GM23248 (cell line): ENCODE results near the gene ARL6IP5. TPM values are rescaled to one million over a fixed set of nuclear protein-coding genes. Genes with fewer than 3 reads are reported as not detected.

ENCODE experiments used
- DNase-seq: peaks from one replicate; pipeline ENCODE4 v3.0.0-alpha.2; 2015
- H2AFZ ChIP-seq: fragments of 200-600 bp; sonication (generic); 2 replicates; pipeline ENCODE4 v1.6.1; 2016; ENCODE audit warnings: antibody characterized with exemption
- H3F3A ChIP-seq: fragments of 200-600 bp; sonication (generic); 2 replicates; pipeline ENCODE4 v1.6.1; 2016; ENCODE audit warnings: mild to moderate bottlenecking, antibody characterized with exemption, mixed run types; ENCODE audit not compliant: insufficient read depth
- H3K27ac ChIP-seq: fragments of 200-600 bp; sonication (generic); 2 replicates; pipeline ENCODE4 v1.5.1; 2016; ENCODE audit warnings: mild to moderate bottlenecking
- H3K27me3 ChIP-seq: fragments of 200-600 bp; sonication (generic); replicated peaks from 2 replicates; pipeline ENCODE4 v1.6.1; 2016; ENCODE audit warnings: mild to moderate bottlenecking; ENCODE audit not compliant: insufficient read depth
- H3K36me3 ChIP-seq: fragments of 200-600 bp; sonication (generic); 2 replicates; pipeline ENCODE4 v1.6.1; 2016; ENCODE audit warnings: low read depth, mild to moderate bottlenecking
- H3K4me1 ChIP-seq: fragments of 200-600 bp; sonication (generic); 2 replicates; pipeline ENCODE4 v1.6.1; 2016; ENCODE audit warnings: mild to moderate bottlenecking; ENCODE audit not compliant: insufficient read depth
- H3K4me2 ChIP-seq: fragments of 200-600 bp; sonication (generic); one replicate; pipeline ENCODE4 v1.6.1; 2016; ENCODE audit warnings: mild to moderate bottlenecking; ENCODE audit not compliant: unreplicated experiment
- H3K4me3 ChIP-seq: fragments of 200-600 bp; sonication (generic); 2 replicates; pipeline ENCODE4 v1.5.1; 2016; ENCODE audit warnings: mild to moderate bottlenecking
- H3K79me2 ChIP-seq: fragments of 200-600 bp; sonication (generic); 2 replicates; pipeline ENCODE4 v1.6.1; 2016; ENCODE audit warnings: mild to moderate bottlenecking; ENCODE audit not compliant: insufficient read depth
- H3K9ac ChIP-seq: fragments of 200-600 bp; sonication (generic); 2 replicates; pipeline ENCODE4 v1.6.1; 2016; ENCODE audit warnings: mild to moderate bottlenecking
- H3K9me2 ChIP-seq: fragments of 200-600 bp; sonication (generic); 2 replicates; pipeline ENCODE4 v1.6.1; 2016; ENCODE audit warnings: mixed run types, mild to moderate bottlenecking, moderate library complexity; ENCODE audit not compliant: insufficient read depth
- H3K9me3 ChIP-seq: fragments of 200-600 bp; sonication (generic); one replicate; pipeline ENCODE4 v1.6.1; 2017; ENCODE audit warnings: low read depth
- H4K20me1 ChIP-seq: fragments of 200-600 bp; sonication (generic); 2 replicates; pipeline ENCODE4 v1.6.0; 2016; ENCODE audit not compliant: insufficient read depth
- EZH2 ChIP-seq: fragments of 200-600 bp; sonication (generic); IDR thresholded peaks from 2 replicates; pipeline ENCODE4 v1.6.1; 2018; ENCODE audit warnings: antibody characterized with exemption, mild to moderate bottlenecking; ENCODE audit not compliant: insufficient read depth, poor library complexity, severe bottlenecking
- EZH2phosphoT487 ChIP-seq: fragments of 200-600 bp; sonication (generic); IDR thresholded peaks from 2 replicates; pipeline ENCODE4 v1.6.1; 2018; ENCODE audit warnings: antibody characterized with exemption, moderate library complexity, mild to moderate bottlenecking, low read depth; ENCODE audit not compliant: insufficient read depth
- WGBS, 2 experiments: methylation state at CpG; one replicate each; pipeline ENCODE4 v1.1.6; 2015 to 2017; ENCODE audit warnings: low lambda C conversion rate in 2 of 2, low coverage in 1 of 2; ENCODE audit errors: missing lambda C conversion rate in 2 of 2; 5-methylcytosine and 5-hydroxymethylcytosine counted together
- in situ Hi-C: fragments of 300-500 bp; cut with MboI; formaldehyde crosslinking; loops from 2 replicates; pipeline ENCODE4 v1.15.0; 2020
- polyA plus RNA-seq: library from polyadenylated mRNA; unstranded; fragments of >200 nt; fragmentation: Nextera tagmentation; extraction: Ambion mirVana; gene quantifications from 2 replicates; pipeline ENCODE4 v1.2.1, GENCODE V29; 2016
- total RNA-seq: library from RNA; depleted of rRNA; stranded (reverse); fragments of >200 nt; shearing (Covaris generic); gene quantifications from 2 replicates; pipeline ENCODE4 v1.2.3, GENCODE V29; 2014

ARL6IP5 gene
- total and polyA plus RNA-seq, 2 experiments from 2014 or later: 98.7 to 178 TPM

DNA sequence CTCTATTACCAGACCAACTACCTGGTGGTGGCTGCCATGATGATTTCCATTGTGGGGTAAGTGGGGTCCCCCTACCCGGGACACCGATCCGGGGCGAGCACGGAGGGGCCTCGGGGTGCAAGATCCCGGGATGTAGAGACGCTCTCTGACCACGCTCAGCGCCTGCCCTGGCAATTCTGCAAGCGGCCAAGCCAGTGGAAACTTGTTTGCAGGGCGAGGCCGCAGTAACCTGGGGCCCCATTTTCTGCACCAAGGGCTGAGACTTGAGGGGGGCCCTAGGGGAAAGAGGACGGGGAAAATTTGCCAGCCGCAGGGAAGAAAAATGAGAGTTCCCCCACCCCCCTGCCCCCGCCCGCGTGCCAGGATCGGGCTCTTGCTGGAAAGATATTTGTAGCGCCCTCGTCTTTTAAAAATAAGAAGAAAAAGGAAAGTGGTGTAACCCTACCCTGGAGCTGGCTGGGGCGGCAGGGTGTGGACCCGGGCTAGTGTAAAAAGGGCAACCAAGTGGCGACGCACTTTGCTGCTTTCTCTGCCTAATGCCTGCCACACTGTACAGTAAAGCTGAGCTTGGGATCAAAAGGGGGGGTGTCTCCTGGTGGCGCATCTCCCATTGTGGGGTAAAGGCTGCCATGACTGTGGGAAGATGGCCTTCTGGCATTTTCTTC is 563 bp downstream of the ARL6IP5 start:
- Histone ChIP-seq H3K4me2 (peak overlapping the region; percentile 98), H3K9ac (peak overlapping the region; percentile 97), H3K9me2 (no peaks in the 10 kb centered on the region), H3K27ac (peak overlapping the region; percentile 98), H3K4me3 (peak overlapping the region; percentile 93), H4K20me1 (0 out of 2 replicates have a peak, but pooled peaks cover under 1% of the 10 kb centered on the region), H3F3A (peaks cover 73% of the 10 kb centered on the region), H3K4me1 (peaks cover 66% of the 10 kb centered on the region), H3K27me3 (no peaks in the 10 kb centered on the region), H2AFZ (peak overlapping the region; percentile 87), H3K36me3 (no peaks in the 10 kb centered on the region), H3K9me3 (no peaks in the 10 kb centered on the region), H3K79me2 (peaks cover 47% of the 10 kb centered on the region)
- TF ChIP-seq EZH2 (no peak), EZH2phosphoT487 (no peak)
- 1 to 3% methylated on average over 26 of the region's 26 CpGs for WGBS, 2 experiments
- peak; percentile 64 for DNase-seq
- in situ Hi-C loops: no loop called here

- Histone ChIP-seq H3K79me2 (peaks cover 50% of the 10 kb centered on the region), H3K27me3 (no peaks in the 10 kb centered on the region), H3K4me2 (peak overlapping the region; percentile 98), H3K4me3 (peak overlapping the region; percentile 93), H3K9ac (peak overlapping the region; percentile 97), H3F3A (peaks cover 74% of the 10 kb centered on the region), H3K4me1 (peaks cover 66% of the 10 kb centered on the region), H3K36me3 (no peaks in the 10 kb centered on the region), H3K9me2 (no peaks in the 10 kb centered on the region), H4K20me1 (0 out of 2 replicates have a peak, but pooled peaks cover 4% of the 10 kb centered on the region), H3K9me3 (no peaks in the 10 kb centered on the region), H2AFZ (peak overlapping the region; percentile 87), H3K27ac (peak overlapping the region; percentile 98)
- peak; percentile 94 for DNase-seq
- in situ Hi-C loops: no loop called here
- TF ChIP-seq EZH2phosphoT487: no peak
- 1 to 2% methylated on average over 8 of the region's 8 CpGs for WGBS, 2 experiments
Measured at GRCh38 chr3:69085833-69086722, 1.3 kb downstream of the ARL6IP5 start.

DNA sequence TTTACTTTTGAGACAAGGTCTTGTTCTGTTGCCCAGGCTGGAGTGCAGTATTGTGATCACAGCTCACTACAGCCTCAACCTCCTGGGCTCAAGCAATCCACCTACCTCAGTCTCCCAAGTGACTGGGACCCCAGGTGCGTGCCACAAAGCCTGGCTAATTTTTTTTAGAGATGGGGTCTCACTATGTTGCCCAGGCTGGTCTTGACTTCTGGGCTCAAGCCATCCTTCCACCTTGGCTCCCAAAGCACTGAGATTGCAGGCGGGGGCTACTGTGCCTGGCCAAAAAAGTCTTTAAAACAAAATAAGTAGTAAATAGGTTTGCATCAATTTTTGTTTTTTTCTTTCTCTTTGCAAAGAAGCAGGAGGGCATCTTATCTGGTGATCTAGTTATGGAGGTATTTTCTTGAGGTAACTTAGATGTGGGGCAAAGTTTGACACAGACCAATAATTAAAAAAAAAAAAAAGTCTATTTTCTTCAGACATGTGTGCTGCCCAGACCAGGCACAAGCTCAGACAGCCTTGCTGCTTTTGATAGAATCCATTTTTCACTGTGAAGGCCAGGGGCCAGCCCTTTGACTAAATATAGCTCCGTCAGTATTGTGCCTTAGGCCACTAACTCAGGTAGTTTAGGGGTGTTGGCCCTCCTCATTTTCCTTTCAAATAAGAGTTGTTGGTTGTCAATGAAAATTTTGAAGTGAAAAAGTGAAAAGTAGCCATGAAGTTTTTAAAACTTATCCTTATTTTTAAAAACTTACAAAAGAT is 2.5 kb downstream of the ARL6IP5 start:
- peaks cover 61% of the 10 kb centered on the region for H3K4me1 ChIP-seq
- H3F3A ChIP-seq: peaks cover 70% of the 10 kb centered on the region
- peaks cover 61% of the 10 kb centered on the region for H3K79me2 ChIP-seq
- 67 to 74% methylated on average over 3 of the region's 3 CpGs for WGBS, 2 experiments
- TF ChIP-seq EZH2phosphoT487: no peak
- no peak for TF ChIP-seq EZH2
- DNase-seq: no peak
- no peaks in the 10 kb centered on the region for H3K27me3 ChIP-seq
- H3K4me2 ChIP-seq: peak overlapping the region; percentile 98
- H3K9me2 ChIP-seq: no peaks in the 10 kb centered on the region
- H3K36me3 ChIP-seq: no peaks in the 10 kb centered on the region
- H3K27ac ChIP-seq: peak overlapping the region; percentile 98
- no peak overlapping the region for H2AFZ ChIP-seq
- H4K20me1 ChIP-seq: 0 out of 2 replicates have a peak, but pooled peaks cover 4% of the 10 kb centered on the region
- H3K9ac ChIP-seq: peak overlapping the region; percentile 97
- H3K9me3 ChIP-seq: no peaks in the 10 kb centered on the region
- peak overlapping the region; percentile 93 for H3K4me3 ChIP-seq
- in situ Hi-C loops: no loop called here

- Histone ChIP-seq H3K4me1 (peaks cover 52% of the 10 kb centered on the region), H3K4me2 (peak overlapping the region; percentile 98), H3F3A (peaks cover 62% of the 10 kb centered on the region), H2AFZ (no peak overlapping the region), H3K9me2 (no peaks in the 10 kb centered on the region), H3K9ac (peak overlapping the region; percentile 97; the same call in 1 of the 2 replicates), H3K79me2 (peaks cover 70% of the 10 kb centered on the region), H3K27ac (peak overlapping the region; percentile 98), H3K36me3 (no peaks in the 10 kb centered on the region), H3K4me3 (peak overlapping the region; percentile 93), H3K27me3 (no peaks in the 10 kb centered on the region), H4K20me1 (0 out of 2 replicates have a peak, but pooled peaks cover 4% of the 10 kb centered on the region), H3K9me3 (no peaks in the 10 kb centered on the region)
- DNase-seq: peak; percentile 77
- WGBS, 2 experiments: 13 to 19% methylated on average over 2 of the region's 2 CpGs
- in situ Hi-C loops: no loop called here
- TF ChIP-seq EZH2 (no peak), EZH2phosphoT487 (no peak)
Measured at GRCh38 chr3:69088063-69088462, 3.3 kb downstream of the ARL6IP5 start.
